Measurements from ENCODE around the gene DCST1. TPM values are rescaled to one million over a fixed set of nuclear protein-coding genes. Genes with fewer than 3 reads are reported as not detected.

DCST1 gene
- total and polyA plus RNA-seq, 2 of the 13 experiments (the other 11 are each of a cell fraction or from before 2014, with no cell fraction given): 0.04 TPM; not detected in 1

DNA sequence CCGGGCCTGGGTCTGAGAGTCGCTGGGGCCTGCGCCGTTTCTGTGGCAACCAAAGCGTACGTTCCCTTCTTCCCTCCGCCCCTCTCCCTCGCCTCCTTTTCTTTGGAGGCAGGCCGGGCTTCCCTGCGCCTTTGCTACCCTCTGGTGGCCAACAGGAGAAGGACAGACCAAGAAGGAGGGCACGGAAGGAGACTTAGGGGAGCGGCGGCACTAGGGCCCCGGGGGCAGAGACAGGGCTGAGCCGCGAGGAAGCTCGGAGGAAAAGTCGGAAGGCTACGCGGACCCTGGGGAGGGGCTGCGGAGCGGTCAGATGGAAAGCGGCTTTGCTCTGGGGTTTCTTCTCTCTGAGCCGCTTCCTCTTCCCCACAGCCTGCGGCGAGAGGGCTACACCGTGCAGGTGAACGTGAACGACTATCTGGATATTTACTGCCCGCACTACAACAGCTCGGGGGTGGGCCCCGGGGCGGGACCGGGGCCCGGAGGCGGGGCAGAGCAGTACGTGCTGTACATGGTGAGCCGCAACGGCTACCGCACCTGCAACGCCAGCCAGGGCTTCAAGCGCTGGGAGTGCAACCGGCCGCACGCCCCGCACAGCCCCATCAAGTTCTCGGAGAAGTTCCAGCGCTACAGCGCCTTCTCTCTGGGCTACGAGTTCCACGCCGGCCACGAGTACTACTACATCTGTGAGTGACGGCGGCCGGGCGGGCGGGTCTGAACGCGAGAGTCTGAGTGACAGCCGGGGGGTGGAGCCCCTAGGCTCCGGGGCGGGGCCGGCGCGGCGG lies 51.3 kb downstream of the DCST1 start (continued):
- TF ChIP-seq ELF3 (CRISPR knock-in tag; IDR thresholded peaks at IDR 0.05) (peak; percentile 76), UBTF (CRISPR knock-in tag; IDR thresholded peaks at IDR 0.05) (peak; percentile 64; the same call in 1 of the 2 replicates), ZNF431 (CRISPR knock-in tag; IDR thresholded peaks at IDR 0.05; ENCODE audit: borderline replicate concordance, low read depth) (peak; percentile 43; the same call in 1 of the 2 replicates), ZMYM2 (CRISPR knock-in tag; IDR thresholded peaks at IDR 0.05) (no peak), ZNF232 (CRISPR knock-in tag; IDR thresholded peaks at IDR 0.05; ENCODE audit: borderline replicate concordance) (0 out of 2 replicates have a peak, but pooled peaks have one; percentile 55), ZZZ3 (CRISPR knock-in tag; IDR thresholded peaks at IDR 0.05; ENCODE audit: borderline replicate concordance) (no peak), RELA (CRISPR knock-in tag; IDR thresholded peaks at IDR 0.05) (no peak), HNRNPUL1 (IDR thresholded peaks at IDR 0.05; ENCODE audit: low read depth, low read length) (no peak), CREM (IDR thresholded peaks at IDR 0.05) (peak; percentile 29; the same call in 1 of the 2 replicates), CREM (CRISPR knock-in tag; IDR thresholded peaks at IDR 0.05) (no peak), REL (CRISPR knock-in tag; conservative IDR thresholded peaks at IDR 0.05) (peak; percentile 90), FOSL1 (CRISPR knock-in tag; IDR thresholded peaks at IDR 0.05; ENCODE audit: borderline replicate concordance) (no peak), SMC3 (IDR thresholded peaks at IDR 0.05; ENCODE audit: low read length) (peak; percentile 70), ZNF432 (CRISPR knock-in tag; IDR thresholded peaks at IDR 0.05; ENCODE audit: borderline replicate concordance) (no peak), ISL2 (CRISPR knock-in tag; IDR thresholded peaks at IDR 0.05) (no peak), RAD51 (IDR thresholded peaks at IDR 0.05; ENCODE audit: borderline replicate concordance) (no peak), PHF20 (CRISPR knock-in tag; IDR thresholded peaks at IDR 0.05) (peak; percentile 55), DMAP1 (CRISPR knock-in tag; IDR thresholded peaks at IDR 0.05) (peak; percentile 51; the same call in 1 of the 2 replicates), NONO (IDR thresholded peaks at IDR 0.05) (no peak), NONO (CRISPR knock-in tag; conservative IDR thresholded peaks at IDR 0.05) (peak; percentile 91), RNF219 (CRISPR knock-in tag; IDR thresholded peaks at IDR 0.05) (no peak), GABPA (IDR thresholded peaks at IDR 0.05; ENCODE audit: low read depth, low read length) (no peak), GABPA (CRISPR knock-in tag; IDR thresholded peaks at IDR 0.05; ENCODE audit: low read depth) (peak; percentile 72; the same call in 1 of the 2 replicates)
- TF ChIP-seq, protein P1, sequence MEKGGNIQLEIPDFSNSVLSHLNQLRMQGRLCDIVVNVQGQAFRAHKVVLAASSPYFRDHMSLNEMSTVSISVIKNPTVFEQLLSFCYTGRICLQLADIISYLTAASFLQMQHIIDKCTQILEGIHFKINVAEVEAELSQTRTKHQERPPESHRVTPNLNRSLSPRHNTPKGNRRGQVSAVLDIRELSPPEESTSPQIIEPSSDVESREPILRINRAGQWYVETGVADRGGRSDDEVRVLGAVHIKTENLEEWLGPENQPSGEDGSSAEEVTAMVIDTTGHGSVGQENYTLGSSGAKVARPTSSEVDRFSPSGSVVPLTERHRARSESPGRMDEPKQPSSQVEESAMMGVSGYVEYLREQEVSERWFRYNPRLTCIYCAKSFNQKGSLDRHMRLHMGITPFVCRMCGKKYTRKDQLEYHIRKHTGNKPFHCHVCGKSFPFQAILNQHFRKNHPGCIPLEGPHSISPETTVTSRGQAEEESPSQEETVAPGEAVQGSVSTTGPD (CRISPR knock-in tag; IDR thresholded peaks at IDR 0.05): no peak
- TF ChIP-seq, protein P2, sequence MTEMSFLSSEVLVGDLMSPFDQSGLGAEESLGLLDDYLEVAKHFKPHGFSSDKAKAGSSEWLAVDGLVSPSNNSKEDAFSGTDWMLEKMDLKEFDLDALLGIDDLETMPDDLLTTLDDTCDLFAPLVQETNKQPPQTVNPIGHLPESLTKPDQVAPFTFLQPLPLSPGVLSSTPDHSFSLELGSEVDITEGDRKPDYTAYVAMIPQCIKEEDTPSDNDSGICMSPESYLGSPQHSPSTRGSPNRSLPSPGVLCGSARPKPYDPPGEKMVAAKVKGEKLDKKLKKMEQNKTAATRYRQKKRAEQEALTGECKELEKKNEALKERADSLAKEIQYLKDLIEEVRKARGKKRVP (CRISPR knock-in tag; IDR thresholded peaks at IDR 0.05): 0 out of 4 replicates have a peak, but pooled peaks of 1 of the 2 experiments have one; percentile 43
